Fibroblast of pulmonary artery (primary cell): ENCODE measurements around the gene CES2.

Source experiments
- DNase-seq: peaks from one replicate; pipeline ENCODE4 v3.0.0-alpha.2; 2010; ENCODE audit warnings: low read depth
- H3K4me3 ChIP-seq: replicated peaks from 2 replicates; pipeline ENCODE4 v1.5.1; 2011; ENCODE audit warnings: low read depth, mild to moderate bottlenecking, control low read depth, low read length, moderate library complexity
- TF ChIP-seq, protein P1 (sequence below): IDR thresholded peaks from 2 replicates; pipeline ENCODE4 v1.5.1; 2011; ENCODE audit warnings: mild to moderate bottlenecking, control low read depth, low read length, inconsistent platforms; ENCODE audit errors: missing control alignments

The CES2 gene

GRCh38 chr16:66906916-66907836 is 28.1 kb upstream of the CES2 start:
- TF ChIP-seq, protein P1, sequence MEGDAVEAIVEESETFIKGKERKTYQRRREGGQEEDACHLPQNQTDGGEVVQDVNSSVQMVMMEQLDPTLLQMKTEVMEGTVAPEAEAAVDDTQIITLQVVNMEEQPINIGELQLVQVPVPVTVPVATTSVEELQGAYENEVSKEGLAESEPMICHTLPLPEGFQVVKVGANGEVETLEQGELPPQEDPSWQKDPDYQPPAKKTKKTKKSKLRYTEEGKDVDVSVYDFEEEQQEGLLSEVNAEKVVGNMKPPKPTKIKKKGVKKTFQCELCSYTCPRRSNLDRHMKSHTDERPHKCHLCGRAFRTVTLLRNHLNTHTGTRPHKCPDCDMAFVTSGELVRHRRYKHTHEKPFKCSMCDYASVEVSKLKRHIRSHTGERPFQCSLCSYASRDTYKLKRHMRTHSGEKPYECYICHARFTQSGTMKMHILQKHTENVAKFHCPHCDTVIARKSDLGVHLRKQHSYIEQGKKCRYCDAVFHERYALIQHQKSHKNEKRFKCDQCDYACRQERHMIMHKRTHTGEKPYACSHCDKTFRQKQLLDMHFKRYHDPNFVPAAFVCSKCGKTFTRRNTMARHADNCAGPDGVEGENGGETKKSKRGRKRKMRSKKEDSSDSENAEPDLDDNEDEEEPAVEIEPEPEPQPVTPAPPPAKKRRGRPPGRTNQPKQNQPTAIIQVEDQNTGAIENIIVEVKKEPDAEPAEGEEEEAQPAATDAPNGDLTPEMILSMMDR: no peak
- no peak for DNase-seq
- no peak overlapping the region for H3K4me3 ChIP-seq

DNA sequence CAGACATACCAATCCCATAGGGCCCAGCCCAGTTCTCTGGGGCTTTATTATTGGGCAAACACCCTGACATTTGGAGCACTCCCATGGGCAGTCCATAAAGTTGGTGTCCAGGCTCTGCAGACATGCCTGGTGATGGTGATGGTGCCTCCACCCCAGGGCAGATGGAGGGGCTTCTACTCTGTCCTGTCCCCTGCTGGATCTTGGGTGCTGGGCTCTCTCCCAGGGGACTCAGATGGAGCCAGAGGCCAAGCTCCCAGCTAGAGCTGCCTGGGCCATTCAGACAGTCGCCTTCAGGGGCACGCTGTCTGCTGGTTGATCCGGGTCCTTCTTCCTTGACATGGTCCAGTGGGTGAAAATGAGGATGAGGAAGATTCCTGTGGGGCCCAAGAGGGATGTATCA is 27.2 kb upstream of the CES2 start:
- TF ChIP-seq, protein P1: no peak
- no peak for DNase-seq
- no peak overlapping the region for H3K4me3 ChIP-seq

DNA sequence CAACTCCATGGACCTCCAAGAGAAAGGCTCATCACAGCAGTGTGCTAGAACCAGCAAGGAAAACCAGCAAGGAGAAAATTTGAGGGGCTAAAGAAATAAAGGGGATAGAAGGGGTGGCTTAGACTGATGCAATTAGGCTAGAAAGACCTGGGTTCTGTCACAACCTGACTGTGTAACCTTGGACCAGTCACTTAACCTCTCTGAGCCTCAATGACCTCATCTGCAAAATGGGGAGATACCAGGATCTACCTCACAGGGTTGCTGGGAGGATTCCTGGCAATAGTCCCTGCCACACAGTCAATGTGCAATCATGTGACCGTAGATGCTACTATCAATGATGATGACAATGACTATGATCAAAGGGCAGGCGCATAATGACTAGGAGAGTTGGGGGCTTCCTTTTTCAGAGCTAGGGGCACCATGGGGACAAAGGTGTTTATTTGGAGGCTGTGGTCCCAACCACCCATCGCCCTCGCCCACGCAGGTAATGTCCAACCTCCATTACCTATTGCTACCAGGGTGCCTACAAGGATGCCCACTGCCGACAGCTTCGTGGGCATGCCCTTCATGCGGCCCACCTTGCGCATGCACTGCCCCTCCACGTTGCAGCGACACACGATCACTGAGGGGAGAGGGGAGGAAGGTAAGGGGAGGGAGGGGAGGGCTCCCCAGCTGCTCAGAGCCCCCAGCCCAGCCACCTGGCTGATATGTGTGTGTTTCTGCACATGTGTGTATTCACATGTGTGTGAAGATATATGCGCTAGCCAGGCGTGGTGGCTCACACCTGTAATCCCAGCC is 26.4 kb upstream of the CES2 start:
- H3K4me3 ChIP-seq: no peak overlapping the region
- no peak for DNase-seq
- TF ChIP-seq, protein P1: no peak

- DNase-seq: no peak
- TF ChIP-seq, protein P1: no peak
- no peak overlapping the region for H3K4me3 ChIP-seq
Measured at GRCh38 chr16:66910175-66910940, 25.0 kb upstream of the CES2 start.

DNA sequence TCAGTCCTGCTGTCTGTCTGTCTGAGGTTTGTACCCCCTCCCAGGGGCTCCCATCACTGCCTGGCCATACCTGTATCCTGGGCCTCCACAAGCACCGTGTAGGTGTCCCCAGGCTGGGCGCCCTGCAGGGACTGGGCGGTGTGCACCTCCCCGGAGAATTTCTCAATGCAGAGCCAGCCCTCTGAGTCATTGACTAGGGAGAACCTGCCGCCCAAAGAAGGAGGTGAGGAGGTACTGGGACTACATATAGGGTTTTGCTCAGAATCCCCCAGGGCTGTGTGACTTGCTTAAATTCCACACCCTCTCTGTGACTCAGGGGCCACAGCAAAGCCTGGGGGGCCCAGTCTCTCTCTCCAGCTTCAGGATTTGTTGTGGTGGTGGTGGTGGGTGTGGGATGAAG is 24.2 kb upstream of the CES2 start:
- H3K4me3 ChIP-seq: no peak overlapping the region
- no peak for DNase-seq
- TF ChIP-seq, protein P1: no peak

- DNase-seq: no peak
- TF ChIP-seq, protein P1: no peak
- H3K4me3 ChIP-seq: no peak overlapping the region
Measured at GRCh38 chr16:66911801-66912200, 23.5 kb upstream of the CES2 start.
